Stimulated activated CD8-positive, alpha-beta memory T cell treated with anti-CD3 and anti-CD28 coated beads, Interleukin-7, amount 100 ng/mL, for 4 hours (primary cell): ENCODE data around the gene OR2A2.
"Not testable (repeated sequence)": the region's sequence is repeated elsewhere in the genome, so short reads cannot be mapped to it uniquely, and the experiment has no call there.

Source experiments
- DNase-seq, 2 donors: peaks; one replicate each; pipeline ENCODE4 v3.0.0-alpha.2; 2020; ENCODE audit warnings: low read depth in 2 of 2

Gene OR2A2

GRCh38 chr7:144109283-144109682 lies at the start of gene OR2A2:
TSS of gene OR2A2 (plus strand) at chr7:144109583. CDS start at chr7:144109583, 0 bp downstream.
- DNase-seq: no peak

- no peak for DNase-seq
Measured at GRCh38 chr7:144063710-144064109, 45.7 kb upstream of the OR2A2 start.

- no peak for DNase-seq
Measured at GRCh38 chr7:144069511-144069910, 39.9 kb upstream of the OR2A2 start, which contains the start of gene OR2A25. TSS of gene OR2A25 (plus strand) at chr7:144069811. CDS start at chr7:144074220, 4,409 bp downstream.

- no peak for DNase-seq
Measured at GRCh38 chr7:144069953-144070352, 39.4 kb upstream of the OR2A2 start.

GRCh38 chr7:144074374-144074773 lies 35.0 kb upstream of the OR2A2 start:
- no peak for DNase-seq

- DNase-seq: no peak
Measured at GRCh38 chr7:144085978-144086377, 23.4 kb upstream of the OR2A2 start, which contains the start of gene OR2A12. TSS of gene OR2A12 (plus strand) at chr7:144086278. CDS start at chr7:144095108, 8,830 bp downstream.

- DNase-seq: no peak
Measured at GRCh38 chr7:144086730-144087129, 22.7 kb upstream of the OR2A2 start.

GRCh38 chr7:144087230-144087629 lies 22.2 kb upstream of the OR2A2 start:
- no peak for DNase-seq

- DNase-seq: no peak
Measured at GRCh38 chr7:144090667-144091066, 18.7 kb upstream of the OR2A2 start.

GRCh38 chr7:144098776-144099175 lies 10.6 kb upstream of the OR2A2 start:
- no peak for DNase-seq

- DNase-seq: no peak
Measured at GRCh38 chr7:144100607-144101006, 8.8 kb upstream of the OR2A2 start.

GRCh38 chr7:144102041-144102440 lies 7.3 kb upstream of the OR2A2 start:
- DNase-seq: no peak

GRCh38 chr7:144105211-144105610 lies 4.2 kb upstream of the OR2A2 start:
- DNase-seq: no peak

- no peak for DNase-seq
Measured at GRCh38 chr7:144110272-144110671, 889 bp downstream of the OR2A2 start.

- no peak for DNase-seq
Measured at GRCh38 chr7:144113651-144114050, 4.3 kb downstream of the OR2A2 start.

GRCh38 chr7:144118341-144118740 lies 9.0 kb downstream of the OR2A2 start:
- DNase-seq: no peak

GRCh38 chr7:144122876-144123275 lies 13.5 kb downstream of the OR2A2 start, which contains the start of gene OR2A14:
TSS of gene OR2A14 (plus strand) at chr7:144123176. CDS start at chr7:144129113, 5,937 bp downstream.
- DNase-seq: no peak

GRCh38 chr7:144127714-144128334 lies 18.4 kb downstream of the OR2A2 start:
- DNase-seq: peak; percentile 64 to 77

GRCh38 chr7:144129601-144130000 lies 20.2 kb downstream of the OR2A2 start:
- DNase-seq: not testable (repeated sequence)

- no peak for DNase-seq
Measured at GRCh38 chr7:144130730-144131129, 21.3 kb downstream of the OR2A2 start.

- DNase-seq: no peak
Measured at GRCh38 chr7:144132262-144132661, 22.9 kb downstream of the OR2A2 start.

GRCh38 chr7:144133307-144133706 lies 23.9 kb downstream of the OR2A2 start:
- DNase-seq: no peak

GRCh38 chr7:144134116-144134515 lies 24.7 kb downstream of the OR2A2 start:
- no peak for DNase-seq

- DNase-seq: no peak
Measured at GRCh38 chr7:144137501-144137900, 28.1 kb downstream of the OR2A2 start.
